GM23338 (cell line): ENCODE measurements around the gene CARTPT. TPM values are rescaled to one million over a fixed set of nuclear protein-coding genes. Genes with fewer than 3 reads are reported as not detected.

Source experiments
- ATAC-seq: fragments of 200-7000 bp; cut with Tn5 transposase; 3 replicates; pipeline ENCODE4 v1.9.1; 2020
- DNase-seq: peaks from one replicate; pipeline ENCODE4 v3.0.0-alpha.2; 2015; ENCODE audit warnings: low spot score
- H2AFZ ChIP-seq: fragments of 200-600 bp; sonication (generic); 2 replicates; pipeline ENCODE4 v1.8.0; 2016; ENCODE audit warnings: antibody characterized with exemption, mild to moderate bottlenecking, moderate library complexity
- H3F3A ChIP-seq: fragments of 200-600 bp; sonication (generic); replicated peaks from 2 replicates; pipeline ENCODE4 v1.8.0; 2017; ENCODE audit warnings: antibody characterized with exemption, mixed run types, low read depth
- H3K27ac ChIP-seq: fragments of 200-600 bp; sonication (generic); 2 replicates; pipeline ENCODE4 v1.6.1; 2016; ENCODE audit warnings: low read depth
- H3K27me3 ChIP-seq: fragments of 200-600 bp; sonication (generic); 2 replicates; pipeline ENCODE4 v1.8.0; 2016; ENCODE audit warnings: mild to moderate bottlenecking, mixed run types, moderate library complexity; ENCODE audit not compliant: insufficient read depth
- H3K36me3 ChIP-seq: fragments of 200-600 bp; sonication (generic); 2 replicates; pipeline ENCODE4 v1.8.0; 2016; ENCODE audit warnings: mild to moderate bottlenecking; ENCODE audit not compliant: insufficient read depth
- H3K4me1 ChIP-seq: fragments of 200-600 bp; sonication (generic); 2 replicates; pipeline ENCODE4 v1.8.0; 2016; ENCODE audit warnings: mild to moderate bottlenecking, moderate library complexity; ENCODE audit not compliant: insufficient read depth
- H3K4me2 ChIP-seq: fragments of 200-600 bp; sonication (generic); 2 replicates; pipeline ENCODE4 v1.7.1; 2017; ENCODE audit warnings: mixed run types
- H3K4me3 ChIP-seq: fragments of 200-600 bp; sonication (generic); 2 replicates; pipeline ENCODE4 v1.6.1; 2016; ENCODE audit warnings: mixed run types
- H3K79me2 ChIP-seq: fragments of 200-600 bp; sonication (generic); replicated peaks from 2 replicates; pipeline ENCODE4 v1.8.0; 2017; ENCODE audit warnings: mild to moderate bottlenecking; ENCODE audit not compliant: insufficient read depth
- H3K9me2 ChIP-seq: fragments of 200-600 bp; sonication (generic); 2 replicates; pipeline ENCODE4 v1.8.0; 2017; ENCODE audit not compliant: insufficient read depth
- H4K20me1 ChIP-seq: fragments of 200-600 bp; sonication (generic); replicated peaks from 2 replicates; pipeline ENCODE4 v1.8.0; 2017; ENCODE audit warnings: mild to moderate bottlenecking; ENCODE audit not compliant: insufficient read depth
- H3K27ac Mint-ChIP-seq: 2 replicates; pipeline ENCODE4 v1.8.0; 2020; ENCODE audit warnings: inconsistent platforms, mild to moderate bottlenecking, moderate library complexity, mixed read lengths
- H3K27me3 Mint-ChIP-seq: 3 replicates; pipeline ENCODE4 v1.8.0; 2022; ENCODE audit warnings: low read depth, mild to moderate bottlenecking, moderate library complexity, mixed read lengths, inconsistent platforms; ENCODE audit not compliant: insufficient read depth, poor library complexity
- H3K36me3 Mint-ChIP-seq: 3 replicates; pipeline ENCODE4 v1.8.0; 2021; ENCODE audit warnings: low read depth, mild to moderate bottlenecking, inconsistent platforms, moderate library complexity, mixed read lengths
- H3K4me1 Mint-ChIP-seq: 3 replicates; pipeline ENCODE4 v1.8.0; 2020; ENCODE audit warnings: mild to moderate bottlenecking, inconsistent platforms, mixed read lengths
- H3K4me3 Mint-ChIP-seq: 3 replicates; pipeline ENCODE4 v1.8.0; 2021; ENCODE audit warnings: moderate library complexity, mild to moderate bottlenecking, inconsistent platforms, mixed read lengths
- H3K9me3 Mint-ChIP-seq: 3 replicates; pipeline ENCODE4 v1.8.0; 2020; ENCODE audit warnings: moderate library complexity, mild to moderate bottlenecking, inconsistent platforms, mixed read lengths
- CREB1 ChIP-seq: fragments of 250-450 bp; sonication (Bioruptor Pico); IDR thresholded peaks from 2 replicates; pipeline ENCODE4 v1.5.0; 2020; ENCODE audit warnings: low read depth, mild to moderate bottlenecking, moderate library complexity
- CTCF ChIP-seq, 2 experiments: fragments of 200-600 bp in 1 of 2; sonication (generic) in 1 of 2; conservative IDR thresholded peaks; 2 replicates each; pipeline versions ENCODE4 v1.5.1 to v1.6.1; 2016 to 2017; ENCODE audit warnings: antibody characterized with exemption in 2 of 2, low read depth in 2 of 2, mild to moderate bottlenecking in 2 of 2, moderate library complexity in 1 of 2
- EZH2phosphoT487 ChIP-seq: fragments of 200-600 bp; sonication (generic); IDR thresholded peaks from one replicate; pipeline ENCODE4 v1.8.1; 2018; ENCODE audit warnings: antibody characterized with exemption; ENCODE audit not compliant: unreplicated experiment
- NANOG ChIP-seq: IDR thresholded peaks from 2 replicates; pipeline ENCODE4 v1.6.1; 2016; ENCODE audit warnings: antibody characterized with exemption, borderline replicate concordance
- POLR2AphosphoS5 ChIP-seq: IDR thresholded peaks from 2 replicates; pipeline ENCODE4 v1.6.1; 2016; ENCODE audit warnings: antibody characterized with exemption, low read depth
- REST ChIP-seq: IDR thresholded peaks from one replicate; pipeline ENCODE4 v1.6.1; 2018; ENCODE audit warnings: antibody characterized with exemption; ENCODE audit not compliant: unreplicated experiment
- ZNF114 ChIP-seq: fragments of 250-450 bp; sonication (Bioruptor Pico); IDR thresholded peaks from 2 replicates; pipeline ENCODE4 v1.5.0; 2020; ENCODE audit warnings: mild to moderate bottlenecking, moderate library complexity
- ZNF331 ChIP-seq: fragments of 250-450 bp; sonication (Bioruptor Pico); IDR thresholded peaks from 2 replicates; pipeline ENCODE4 v1.5.0; 2020; ENCODE audit warnings: low read depth, mild to moderate bottlenecking, moderate library complexity
- ZNF462 ChIP-seq: fragments of 250-450 bp; sonication (Bioruptor Pico); IDR thresholded peaks from 2 replicates; pipeline ENCODE4 v1.5.0; 2020; ENCODE audit warnings: mild to moderate bottlenecking, moderate library complexity
- polyA plus RNA-seq: library from polyadenylated mRNA; unstranded; fragments of >200 nt; fragmentation: Nextera tagmentation; extraction: Ambion mirVana; gene quantifications from 2 replicates; pipeline ENCODE4 v1.2.1, GENCODE V29; 2016
- total RNA-seq: library from RNA; depleted of rRNA; stranded (reverse); fragments of >200 nt; shearing (Covaris generic); gene quantifications from 2 replicates; pipeline ENCODE4 v1.2.3, GENCODE V29; 2014
- TF ChIP-seq, protein P1 (sequence below): IDR thresholded peaks from 2 replicates; pipeline ENCODE4 v1.6.1; 2016; ENCODE audit warnings: antibody characterized with exemption

CARTPT gene
- total and polyA plus RNA-seq, 2 experiments from 2014 or later, result not detected

DNA sequence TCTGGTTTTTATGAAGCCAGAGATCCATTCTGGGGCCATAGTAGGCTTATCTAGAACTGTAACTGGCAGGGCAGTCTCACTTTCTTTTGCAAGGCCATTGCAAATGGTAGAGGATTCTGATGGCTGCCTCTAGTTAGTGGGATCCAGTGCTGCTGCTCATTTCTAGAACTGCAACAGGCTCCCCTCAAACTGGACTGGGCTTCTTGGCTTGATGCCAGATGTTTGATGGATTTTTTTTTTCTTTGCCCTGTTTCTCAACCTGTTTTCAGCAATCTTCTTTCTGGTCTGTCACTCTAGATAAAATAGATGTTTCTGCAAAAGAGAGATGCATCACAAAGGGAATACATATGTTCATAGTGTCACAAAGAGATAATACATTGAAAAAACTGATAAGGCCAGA, 11.9 kb downstream of the CARTPT start:
- Mint-ChIP-seq H3K9me3 (no peaks in the 10 kb centered on the region), H3K4me1 (no peaks in the 10 kb centered on the region), H3K36me3 (no peaks in the 10 kb centered on the region), H3K27ac (no peak overlapping the region), H3K4me3 (no peak overlapping the region), H3K27me3 (no peaks in the 10 kb centered on the region)
- DNase-seq (no peak), ATAC-seq (no peak)
- Histone ChIP-seq H3F3A (no peaks in the 10 kb centered on the region), H3K79me2 (no peaks in the 10 kb centered on the region), H2AFZ (no peak overlapping the region), H3K4me3 (no peak overlapping the region), H3K27ac (no peak overlapping the region), H3K4me2 (no peak overlapping the region), H3K36me3 (no peaks in the 10 kb centered on the region), H3K4me1 (no peaks in the 10 kb centered on the region), H3K27me3 (no peaks in the 10 kb centered on the region), H4K20me1 (no peaks in the 10 kb centered on the region), H3K9me2 (no peaks in the 10 kb centered on the region)
- TF ChIP-seq EZH2phosphoT487 (no peak), ZNF114 (no peak), POLR2AphosphoS5 (no peak), CTCF (conservative IDR thresholded peaks at IDR 0.05; ENCODE audit: low read depth in 2 of 2) (no peak), CREB1 (CRISPR knock-in tag) (no peak), ZNF462 (no peak), ZNF331 (no peak), REST (no peak), NANOG (no peak)
- TF ChIP-seq, protein P1, sequence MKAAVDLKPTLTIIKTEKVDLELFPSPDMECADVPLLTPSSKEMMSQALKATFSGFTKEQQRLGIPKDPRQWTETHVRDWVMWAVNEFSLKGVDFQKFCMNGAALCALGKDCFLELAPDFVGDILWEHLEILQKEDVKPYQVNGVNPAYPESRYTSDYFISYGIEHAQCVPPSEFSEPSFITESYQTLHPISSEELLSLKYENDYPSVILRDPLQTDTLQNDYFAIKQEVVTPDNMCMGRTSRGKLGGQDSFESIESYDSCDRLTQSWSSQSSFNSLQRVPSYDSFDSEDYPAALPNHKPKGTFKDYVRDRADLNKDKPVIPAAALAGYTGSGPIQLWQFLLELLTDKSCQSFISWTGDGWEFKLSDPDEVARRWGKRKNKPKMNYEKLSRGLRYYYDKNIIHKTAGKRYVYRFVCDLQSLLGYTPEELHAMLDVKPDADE, result no peak
